H9 (cell line): ENCODE data around the gene PLD4. TPM values are rescaled to one million over a fixed set of nuclear protein-coding genes. Genes with fewer than 3 reads are reported as not detected.

Source experiments
- DNase-seq: peaks from one replicate; pipeline ENCODE4 v3.0.0-alpha.2; 2017
- H2AFZ ChIP-seq: one replicate; pipeline ENCODE4 v1.6.1; 2013; ENCODE audit warnings: mild to moderate bottlenecking, low read length, control low read depth, moderate library complexity
- H2AK5ac ChIP-seq: 2 replicates; pipeline ENCODE4 v1.6.1; 2013; ENCODE audit warnings: low read length, control low read depth, mixed read lengths; ENCODE audit not compliant: insufficient read length
- H2BK120ac ChIP-seq: one replicate; pipeline ENCODE4 v1.6.1; 2013; ENCODE audit warnings: low read depth, mild to moderate bottlenecking, low read length, control low read depth, inconsistent platforms; ENCODE audit not compliant: poor library complexity, severe bottlenecking
- H2BK12ac ChIP-seq: 2 replicates; pipeline ENCODE4 v1.6.1; 2013; ENCODE audit warnings: low read length, control low read depth, mixed read lengths, low read depth; ENCODE audit not compliant: insufficient read length
- H2BK15ac ChIP-seq: 2 replicates; pipeline ENCODE4 v1.6.1; 2013; ENCODE audit warnings: low read depth, low read length, control low read depth
- H2BK20ac ChIP-seq: one replicate; pipeline ENCODE4 v1.6.1; 2013; ENCODE audit warnings: low read depth, mild to moderate bottlenecking, low read length, control low read depth, inconsistent platforms; ENCODE audit not compliant: poor library complexity, severe bottlenecking
- H2BK5ac ChIP-seq: 2 replicates; pipeline ENCODE4 v1.6.1; 2013; ENCODE audit warnings: low read length, control low read depth, mixed read lengths; ENCODE audit not compliant: insufficient read length
- H3K14ac ChIP-seq: 2 replicates; pipeline ENCODE4 v1.6.1; 2013; ENCODE audit warnings: low read length, control low read depth; ENCODE audit not compliant: insufficient read depth
- H3K18ac ChIP-seq: 2 replicates; pipeline ENCODE4 v1.6.1; 2013; ENCODE audit warnings: low read depth, mild to moderate bottlenecking, mixed read lengths, low read length, control low read depth; ENCODE audit not compliant: insufficient read length
- H3K23ac ChIP-seq: 2 replicates; pipeline ENCODE4 v1.6.1; 2013; ENCODE audit warnings: low read length, control low read depth, mixed read lengths, low read depth; ENCODE audit not compliant: insufficient read length
- H3K23me2 ChIP-seq: 2 replicates; pipeline ENCODE4 v1.6.1; 2013; ENCODE audit warnings: low read depth, mild to moderate bottlenecking, mixed read lengths, low read length, control low read depth; ENCODE audit not compliant: insufficient read length, poor library complexity, severe bottlenecking
- H3K27ac ChIP-seq: 2 replicates; pipeline ENCODE4 v1.5.1; 2013; ENCODE audit warnings: low read length, control low read depth, mixed read lengths, low read depth; ENCODE audit not compliant: insufficient read length
- H3K27me3 ChIP-seq: 2 replicates; pipeline ENCODE4 v1.6.1; 2013; ENCODE audit warnings: low read length, control low read depth, inconsistent platforms; ENCODE audit not compliant: insufficient read depth
- H3K4ac ChIP-seq: 2 replicates; pipeline ENCODE4 v1.6.1; 2013; ENCODE audit warnings: low read depth, mild to moderate bottlenecking, control low read depth, inconsistent platforms, low read length, moderate library complexity
- H3K4me1 ChIP-seq: 2 replicates; pipeline ENCODE4 v1.6.1; 2013; ENCODE audit warnings: low read length, control low read depth, inconsistent platforms; ENCODE audit not compliant: insufficient read depth
- H3K4me2 ChIP-seq: 2 replicates; pipeline ENCODE4 v1.6.1; 2013; ENCODE audit warnings: low read length, control low read depth, mixed read lengths; ENCODE audit not compliant: insufficient read length, insufficient read depth
- H3K56ac ChIP-seq: 2 replicates; pipeline ENCODE4 v1.6.1; 2013; ENCODE audit warnings: low read depth, mild to moderate bottlenecking, mixed read lengths, low read length, control low read depth; ENCODE audit not compliant: insufficient read length
- H3K79me1 ChIP-seq: 2 replicates; pipeline ENCODE4 v1.6.1; 2013; ENCODE audit warnings: low read depth, mild to moderate bottlenecking, moderate library complexity, low read length, control low read depth, inconsistent platforms; ENCODE audit not compliant: insufficient read depth, poor library complexity, severe bottlenecking
- H3K79me2 ChIP-seq: 2 replicates; pipeline ENCODE4 v1.6.1; 2013; ENCODE audit warnings: low read length, control low read depth, inconsistent platforms; ENCODE audit not compliant: insufficient read depth
- H3K9ac ChIP-seq: 2 replicates; pipeline ENCODE4 v1.6.1; 2013; ENCODE audit warnings: low read length, control low read depth, mixed read lengths; ENCODE audit not compliant: insufficient read length; ENCODE audit errors: extremely low read depth
- H3K9me3 ChIP-seq: one replicate; pipeline ENCODE4 v1.6.1; 2013; ENCODE audit warnings: low read depth, low read length, inconsistent platforms; ENCODE audit not compliant: control insufficient read depth
- H3T11ph ChIP-seq: one replicate; pipeline ENCODE4 v1.6.1; 2013; ENCODE audit warnings: mild to moderate bottlenecking, low read length, control low read depth, inconsistent platforms
- H4K20me1 ChIP-seq: one replicate; pipeline ENCODE4 v1.6.1; 2013; ENCODE audit not compliant: control insufficient read depth, insufficient read length, insufficient read depth
- H4K5ac ChIP-seq: 2 replicates; pipeline ENCODE4 v1.6.1; 2013; ENCODE audit warnings: low read depth, mild to moderate bottlenecking, mixed read lengths, low read length, control low read depth; ENCODE audit not compliant: insufficient read length
- H4K8ac ChIP-seq: replicated peaks from 2 replicates; pipeline ENCODE4 v1.6.1; 2013; ENCODE audit warnings: low read length, control low read depth, mixed read lengths, low read depth; ENCODE audit not compliant: insufficient read length
- H4K91ac ChIP-seq: 2 replicates; pipeline ENCODE4 v1.6.1; 2013; ENCODE audit warnings: low read depth, mild to moderate bottlenecking, moderate library complexity, mixed read lengths, low read length, control low read depth; ENCODE audit not compliant: insufficient read length
- H3K27ac Mint-ChIP-seq, 3 experiments: 2 replicates in 2 of 3; 3 replicates in 1 of 3; pipeline ENCODE4 v1.8.0; 2020 to 2021; ENCODE audit warnings: mixed read lengths in 3 of 3, mild to moderate bottlenecking in 1 of 3, moderate library complexity in 1 of 3
- H3K27me3 Mint-ChIP-seq: 2 replicates; pipeline ENCODE4 v1.8.0; 2021; ENCODE audit warnings: low read depth, mild to moderate bottlenecking, moderate library complexity, mixed read lengths
- H3K36me3 Mint-ChIP-seq, 3 experiments: 2 replicates in 2 of 3; 3 replicates in 1 of 3; pipeline ENCODE4 v1.8.0; 2020 to 2021; ENCODE audit warnings: low read depth in 3 of 3, mixed read lengths in 3 of 3; ENCODE audit not compliant: insufficient read depth in 1 of 3
- H3K4me1 Mint-ChIP-seq, 2 experiments: 2 replicates each; pipeline ENCODE4 v1.8.0; 2020; ENCODE audit warnings: mixed read lengths in 2 of 2
- H3K4me3 Mint-ChIP-seq, 2 experiments: 2 replicates in 1 of 2; 3 replicates in 1 of 2; pipeline ENCODE4 v1.8.0; 2020 to 2021; ENCODE audit warnings: mild to moderate bottlenecking in 2 of 2, mixed read lengths in 2 of 2, moderate library complexity in 1 of 2
- H3K9me3 Mint-ChIP-seq, 2 experiments: 2 replicates in 1 of 2; 3 replicates in 1 of 2; pipeline ENCODE4 v1.8.0; 2020; ENCODE audit warnings: mild to moderate bottlenecking in 2 of 2, mixed read lengths in 2 of 2, moderate library complexity in 1 of 2
- WGBS: extraction: QIAGEN DNeasy Blood & Tissue Kit; methylation state at CpG from one replicate; pipeline ENCODE4 v1.1.7; 2013; ENCODE audit warnings: missing lambda C conversion rate, low lambda C conversion rate, mixed read lengths; ENCODE audit not compliant: insufficient read length; ENCODE audit errors: extremely low coverage; 5-methylcytosine and 5-hydroxymethylcytosine counted together
- total RNA-seq: library from RNA; stranded (reverse); gene quantifications from 2 replicates; pipeline ENCODE4 v1.2.1, GENCODE V29; 2021
- TF ChIP-seq, protein P1 (sequence below): fragments of 200-600 bp; sonication (generic); conservative IDR thresholded peaks from 3 replicates; pipeline ENCODE4 v1.8.0; 2021; ENCODE audit warnings: antibody characterized with exemption, mild to moderate bottlenecking

PLD4 gene
- total RNA-seq, 1 experiment from 2014 or later = not detected

DNA sequence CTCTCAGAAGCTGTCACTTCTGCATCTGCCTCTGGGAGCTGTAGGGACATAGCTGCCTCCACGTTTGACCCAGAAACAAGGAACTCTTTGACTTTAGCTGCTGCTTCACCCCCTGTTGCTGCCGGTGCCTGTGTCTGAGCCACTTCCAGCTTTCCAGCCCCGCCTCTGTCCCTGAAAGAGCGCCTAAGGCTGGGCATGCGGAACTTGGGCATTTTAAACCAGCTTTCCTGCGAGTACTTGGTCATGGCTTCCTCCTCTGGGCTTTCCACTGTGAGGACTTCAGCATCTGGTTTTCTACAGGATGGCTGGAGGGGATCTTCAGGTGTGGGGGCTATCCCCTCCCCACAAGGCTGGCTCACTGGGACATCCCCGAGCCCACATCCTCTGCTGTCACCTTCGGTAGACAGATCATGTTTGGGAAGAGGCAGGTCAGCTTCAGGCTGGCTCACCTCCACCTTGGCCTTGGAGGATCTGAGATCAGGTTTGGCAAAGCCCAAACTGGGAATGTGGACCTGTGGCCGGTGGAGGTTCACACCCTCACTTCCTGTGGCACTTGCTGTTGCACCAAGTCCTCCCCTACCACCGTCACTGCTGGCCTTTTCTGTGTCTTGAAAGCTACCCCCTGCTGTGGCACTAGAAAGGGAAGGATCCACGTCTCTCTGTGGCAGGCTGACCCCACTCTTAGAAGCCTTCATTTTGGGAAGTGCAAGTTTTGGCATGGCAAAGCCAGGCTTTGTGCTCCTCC is 15.2 kb downstream of the PLD4 start:
- H3K27ac Mint-ChIP-seq = no peak overlapping the region
- H2BK15ac ChIP-seq = no peak overlapping the region
- H3K9me3 Mint-ChIP-seq = peaks cover 0 to 6% of the 10 kb centered on the region in 2 experiments; a peak in 2 of 5 replicates
- no peak overlapping the region for H3K18ac ChIP-seq
- H3K23ac ChIP-seq = no peak overlapping the region
- H3K4me2 ChIP-seq = no peak overlapping the region
- no peak overlapping the region for H3K9ac ChIP-seq
- no peaks in the 10 kb centered on the region for H3K79me1 ChIP-seq
- WGBS = no CpG with 5 or more reads among the region's 11 CpGs
- H2BK12ac ChIP-seq = no peak overlapping the region
- no peak overlapping the region for H3K4ac ChIP-seq
- H3K79me2 ChIP-seq = no peaks in the 10 kb centered on the region
- no peak overlapping the region for H3K56ac ChIP-seq
- no peaks in the 10 kb centered on the region for H3K4me1 ChIP-seq
- DNase-seq = no peak
- H3K4me1 Mint-ChIP-seq = no peaks in the 10 kb centered on the region
- H3K36me3 Mint-ChIP-seq = no peaks in the 10 kb centered on the region
- H2BK120ac ChIP-seq = no peak overlapping the region
- H3K9me3 ChIP-seq = no peaks in the 10 kb centered on the region
- H3K4me3 Mint-ChIP-seq = no peak overlapping the region
- no peak overlapping the region for H2BK5ac ChIP-seq
- no peak overlapping the region for H2BK20ac ChIP-seq
- H3K27ac ChIP-seq = no peak overlapping the region
- no peaks in the 10 kb centered on the region for H4K20me1 ChIP-seq
- H2AFZ ChIP-seq = no peak overlapping the region
- H3K23me2 ChIP-seq = no peaks in the 10 kb centered on the region
- TF ChIP-seq, protein P1, sequence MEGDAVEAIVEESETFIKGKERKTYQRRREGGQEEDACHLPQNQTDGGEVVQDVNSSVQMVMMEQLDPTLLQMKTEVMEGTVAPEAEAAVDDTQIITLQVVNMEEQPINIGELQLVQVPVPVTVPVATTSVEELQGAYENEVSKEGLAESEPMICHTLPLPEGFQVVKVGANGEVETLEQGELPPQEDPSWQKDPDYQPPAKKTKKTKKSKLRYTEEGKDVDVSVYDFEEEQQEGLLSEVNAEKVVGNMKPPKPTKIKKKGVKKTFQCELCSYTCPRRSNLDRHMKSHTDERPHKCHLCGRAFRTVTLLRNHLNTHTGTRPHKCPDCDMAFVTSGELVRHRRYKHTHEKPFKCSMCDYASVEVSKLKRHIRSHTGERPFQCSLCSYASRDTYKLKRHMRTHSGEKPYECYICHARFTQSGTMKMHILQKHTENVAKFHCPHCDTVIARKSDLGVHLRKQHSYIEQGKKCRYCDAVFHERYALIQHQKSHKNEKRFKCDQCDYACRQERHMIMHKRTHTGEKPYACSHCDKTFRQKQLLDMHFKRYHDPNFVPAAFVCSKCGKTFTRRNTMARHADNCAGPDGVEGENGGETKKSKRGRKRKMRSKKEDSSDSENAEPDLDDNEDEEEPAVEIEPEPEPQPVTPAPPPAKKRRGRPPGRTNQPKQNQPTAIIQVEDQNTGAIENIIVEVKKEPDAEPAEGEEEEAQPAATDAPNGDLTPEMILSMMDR = no peak
- peaks cover 64% of the 10 kb centered on the region for H3K27me3 Mint-ChIP-seq
- H3K14ac ChIP-seq = no peak overlapping the region; the same call in 1 of the 2 replicates
- H3T11ph ChIP-seq = no peak overlapping the region
- no peak overlapping the region for H4K5ac ChIP-seq
- no peak overlapping the region for H4K8ac ChIP-seq
- peaks cover 1% of the 10 kb centered on the region; the same call in 1 of the 2 replicates for H3K27me3 ChIP-seq
- H2AK5ac ChIP-seq = no peak overlapping the region
- H4K91ac ChIP-seq = no peak overlapping the region
